ENCODE measurements around the gene MKNK2. TPM values are rescaled to one million over a fixed set of nuclear protein-coding genes. Genes with fewer than 3 reads are reported as not detected.
"Not testable (repeated sequence)": the region's sequence is repeated elsewhere in the genome, so short reads cannot be mapped to it uniquely, and the experiment has no call there.

The MKNK2 gene
- polyA plus RNA-seq, 4 donors = 62.2 to 94.8 (median 66.3) TPM

DNA sequence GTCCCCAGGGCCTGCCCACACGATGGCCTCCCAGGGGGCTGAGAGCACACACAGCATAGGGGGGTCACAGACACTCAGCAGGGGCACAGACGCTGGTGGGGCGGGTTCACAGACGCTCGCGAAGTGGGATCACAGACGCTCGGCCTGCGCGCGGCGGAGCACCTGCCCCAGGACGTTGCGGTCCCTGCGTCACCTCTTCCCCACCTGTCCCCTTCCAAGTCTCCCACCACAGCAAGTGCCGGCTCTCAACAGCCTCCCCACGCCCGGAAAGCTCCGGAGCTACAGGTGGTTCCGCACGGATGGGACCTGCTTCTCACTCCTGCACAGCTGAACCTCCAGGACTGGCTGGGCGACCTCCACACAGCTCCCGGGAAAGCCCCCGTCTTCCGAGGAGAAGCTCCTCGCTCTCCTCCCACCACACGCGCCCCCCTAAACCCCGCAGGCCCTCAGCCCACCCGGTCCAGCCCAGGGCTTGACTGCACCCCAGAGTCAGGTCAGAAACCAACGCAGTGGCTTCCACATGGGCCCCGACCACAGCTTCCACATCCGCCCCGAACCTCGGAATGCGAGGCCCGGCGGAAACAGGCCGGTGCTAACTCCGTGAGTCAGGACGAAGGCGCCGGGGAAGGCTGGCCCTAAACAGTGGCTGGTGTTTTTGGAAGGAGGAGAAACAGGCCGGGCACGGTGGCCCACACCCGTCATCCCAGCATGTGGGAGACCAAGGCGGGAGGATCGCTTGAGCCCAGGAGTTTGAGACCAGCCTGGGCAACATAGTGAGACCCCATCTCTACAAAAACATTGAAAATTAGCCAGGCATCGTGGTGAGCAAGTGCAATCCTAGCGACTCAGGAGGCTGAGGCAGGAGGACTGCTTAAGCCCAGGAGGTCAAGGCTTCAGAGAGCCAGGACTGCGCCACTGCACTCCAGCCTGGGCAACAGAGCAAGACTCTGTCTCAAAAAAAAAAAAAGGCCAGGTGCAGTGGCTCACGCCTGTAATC, 52.0 kb downstream of the MKNK2 start:
- no peak for DNase-seq (ENCODE audit: low read depth in 4 of 4, low spot score in 3 of 4)

- DNase-seq (ENCODE audit: low read depth in 4 of 4, low spot score in 3 of 4) = no peak
Measured at GRCh38 chr19:1997353-1998233, 53.5 kb downstream of the MKNK2 start.

- no peak for DNase-seq (ENCODE audit: low read depth in 4 of 4, low spot score in 3 of 4)
Measured at GRCh38 chr19:1992759-1993260, 58.2 kb downstream of the MKNK2 start.

DNA sequence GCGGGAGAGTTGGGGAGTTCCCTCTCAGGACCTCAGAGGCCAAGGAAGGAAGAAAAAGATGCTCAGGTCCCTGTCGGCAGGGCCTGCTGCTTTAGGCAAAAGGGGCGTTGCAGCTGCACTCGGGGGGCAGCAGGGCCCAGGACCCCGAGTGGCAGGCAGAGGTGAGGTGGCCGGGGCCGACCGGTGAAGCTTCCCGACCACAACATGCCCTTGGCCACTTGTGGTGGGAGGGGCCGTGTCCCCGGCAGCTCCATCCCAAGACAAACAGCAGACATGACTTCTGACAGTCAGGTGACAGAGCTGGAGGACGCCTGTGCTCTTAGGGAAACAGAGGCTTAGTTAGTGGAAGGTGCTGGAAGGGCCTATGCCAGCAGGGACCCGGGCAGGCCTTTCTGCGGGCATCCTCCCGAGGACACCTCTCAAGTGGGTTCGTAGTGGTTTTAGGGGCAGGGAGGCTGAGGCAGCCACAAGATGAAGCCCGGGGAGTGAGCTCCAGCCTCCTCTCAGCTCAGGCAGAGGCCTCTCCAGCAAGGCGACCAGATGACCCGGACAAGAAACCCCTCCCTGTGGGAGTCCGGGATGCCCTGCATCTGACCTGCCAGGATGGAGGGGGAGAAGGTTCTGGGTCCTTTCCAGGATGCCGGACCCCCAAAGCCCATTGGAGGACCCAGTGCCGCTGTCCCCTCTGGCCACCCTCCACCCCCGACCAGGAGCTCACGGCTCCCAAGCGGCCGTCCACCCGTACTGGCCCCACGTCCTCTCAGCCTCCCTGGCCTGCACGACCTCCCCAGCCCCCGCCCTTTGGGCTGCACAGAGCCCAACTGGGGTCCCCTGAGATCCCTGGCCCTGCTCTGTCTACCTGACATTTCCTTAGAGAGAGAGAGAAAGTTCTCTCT, 59.8 kb downstream of the MKNK2 start:
- no peak for DNase-seq (ENCODE audit: low read depth in 4 of 4, low spot score in 3 of 4)

GRCh38 chr19:1990230-1991017, 60.6 kb downstream of the MKNK2 start:
- DNase-seq (ENCODE audit: low read depth in 4 of 4, low spot score in 3 of 4) = no peak

DNA sequence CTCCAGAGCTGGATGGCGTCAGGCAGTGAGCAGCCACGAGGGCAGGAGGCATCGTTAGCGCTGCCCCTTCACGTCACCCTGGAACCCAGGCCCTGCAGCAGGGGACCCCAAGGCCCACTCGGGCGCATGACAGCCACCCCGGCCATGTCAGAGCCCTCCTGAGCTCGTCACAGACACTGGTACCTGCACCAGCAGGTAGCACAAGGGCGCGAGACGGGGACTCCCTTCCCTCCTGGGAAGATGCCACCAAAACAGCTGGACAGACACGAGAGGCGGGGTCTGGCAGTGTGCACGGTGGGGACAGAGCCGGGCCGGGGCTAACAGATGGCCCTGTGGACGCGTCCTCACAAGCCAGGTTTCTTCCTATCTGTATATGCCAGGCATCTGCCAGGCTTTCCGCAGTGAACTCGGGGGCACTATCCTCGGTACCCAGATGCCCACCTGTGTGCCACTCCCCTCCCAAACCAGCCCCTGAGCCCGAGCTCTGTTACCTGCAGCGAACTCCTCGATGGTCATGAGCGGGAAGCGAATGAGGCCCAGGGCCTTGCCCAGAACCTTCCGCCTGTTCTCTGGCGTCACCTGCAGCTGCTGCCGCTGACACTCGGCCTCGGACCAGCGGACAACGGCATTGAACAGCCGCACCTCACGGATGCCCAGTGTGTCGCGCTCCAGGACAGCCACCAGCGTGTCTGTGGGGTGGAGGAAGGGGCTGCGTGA, 61.4 kb downstream of the MKNK2 start:
- DNase-seq (ENCODE audit: low read depth in 4 of 4, low spot score in 3 of 4) = no peak

DNA sequence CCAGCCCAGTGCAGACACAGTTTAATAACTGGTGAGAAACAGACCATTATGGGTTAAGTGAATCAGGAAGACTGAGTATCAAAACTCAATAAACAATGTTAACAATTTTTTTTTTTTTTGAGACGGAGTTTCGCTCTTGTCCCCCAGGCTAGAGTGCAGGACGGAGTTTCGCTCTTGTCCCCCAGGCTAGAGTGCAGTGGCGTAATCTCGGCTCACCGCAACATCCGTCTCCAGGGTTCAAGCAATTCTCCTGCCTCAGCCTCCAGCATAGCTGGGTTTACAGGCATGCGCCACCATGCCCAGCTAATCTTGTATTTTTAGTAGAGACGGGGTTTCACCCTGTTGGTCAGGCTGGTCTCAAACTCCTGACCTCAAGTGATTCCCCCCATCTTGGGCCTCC, 62.6 kb downstream of the MKNK2 start:
- DNase-seq (ENCODE audit: low read depth in 4 of 4, low spot score in 3 of 4) = not testable (repeated sequence)

Other genes with a start within 250 kb of the MKNK2 start
- 1 to 10 TPM in 1 of 4 donors, under 1 TPM in 3; 0.44 to 1.0 (median 0.74) TPM for gene ATP8B3, start 239.0 kb downstream of the MKNK2 start, polyA plus RNA-seq (ENCODE audit: insufficient read length in 4 of 4)
- 10 to 100 TPM; 23.5 to 32.9 (median 25.1) TPM for gene REXO1, start 202.8 kb downstream of the MKNK2 start, polyA plus RNA-seq (ENCODE audit: insufficient read length in 4 of 4)
- gene KLF16, start 187.7 kb downstream of the MKNK2 start, polyA plus RNA-seq (ENCODE audit: insufficient read length in 4 of 4) = 10 to 100 TPM in 1 of 4 donors, 1 to 10 TPM in 3; 6.1 to 12.3 (median 7.1) TPM
- gene ABHD17A, start 165.7 kb downstream of the MKNK2 start, polyA plus RNA-seq (ENCODE audit: insufficient read length in 4 of 4) = 10 to 100 TPM; 37.8 to 71.5 (median 40.0) TPM
- gene ADAT3, start 145.8 kb downstream of the MKNK2 start, polyA plus RNA-seq (ENCODE audit: insufficient read length in 4 of 4) = 1 to 10 TPM; 1.8 to 4.4 (median 2.2) TPM
- gene SCAMP4, start 145.8 kb downstream of the MKNK2 start, polyA plus RNA-seq (ENCODE audit: insufficient read length in 4 of 4) = 10 to 100 TPM; 58.1 to 80.5 (median 73.0) TPM
- gene CSNK1G2, start 110.1 kb downstream of the MKNK2 start, polyA plus RNA-seq (ENCODE audit: insufficient read length in 4 of 4) = 10 to 100 TPM; 51.2 to 73.3 (median 58.7) TPM
- gene BTBD2, start 35.5 kb downstream of the MKNK2 start, polyA plus RNA-seq (ENCODE audit: insufficient read length in 4 of 4) = 100 to 1,000 TPM in 2 of 4 donors, 10 to 100 TPM in 2; 86.4 to 114 (median 100) TPM
- gene MOB3A, start 45.1 kb upstream of the MKNK2 start, polyA plus RNA-seq (ENCODE audit: insufficient read length in 4 of 4) = 10 to 100 TPM; 23.4 to 26.8 (median 25.1) TPM
- gene IZUMO4, start 45.7 kb upstream of the MKNK2 start, polyA plus RNA-seq (ENCODE audit: insufficient read length in 4 of 4) = 1 to 10 TPM; 6.2 to 7.2 (median 7.0) TPM
- 100 to 1,000 TPM in 3 of 4 donors, 10 to 100 TPM in 1; 96.5 to 124 (median 111) TPM for gene AP3D1, start 100.3 kb upstream of the MKNK2 start, polyA plus RNA-seq (ENCODE audit: insufficient read length in 4 of 4)
- 10 to 100 TPM; 22.8 to 32.3 (median 26.3) TPM for gene DOT1L, start 112.7 kb upstream of the MKNK2 start, polyA plus RNA-seq (ENCODE audit: insufficient read length in 4 of 4)
- 10 to 100 TPM; 58.4 to 91.2 (median 63.3) TPM for gene PLEKHJ1, start 185.1 kb upstream of the MKNK2 start, polyA plus RNA-seq (ENCODE audit: insufficient read length in 4 of 4)
- 10 to 100 TPM; 65.4 to 91.1 (median 73.2) TPM for gene SF3A2, start 185.6 kb upstream of the MKNK2 start, polyA plus RNA-seq (ENCODE audit: insufficient read length in 4 of 4)
- gene AMH, start 198.1 kb upstream of the MKNK2 start, polyA plus RNA-seq (ENCODE audit: insufficient read length in 4 of 4) = 1 to 10 TPM; 1.7 to 4.0 (median 2.2) TPM
- gene JSRP1, start 205.2 kb upstream of the MKNK2 start, polyA plus RNA-seq (ENCODE audit: insufficient read length in 4 of 4) = under 1 TPM; 0.30 to 0.91 (median 0.45) TPM
- under 1 TPM in 3 of 4 donors, not detected in 1; 0.06 to 0.08 (median 0.06) TPM for gene PEAK3, start 230.9 kb upstream of the MKNK2 start, polyA plus RNA-seq (ENCODE audit: insufficient read length in 4 of 4)